HG02943 (cell line): ENCODE measurements around the gene RAP1GAP2.
"Not testable (repeated sequence)": the region's sequence is repeated elsewhere in the genome, so short reads cannot be mapped to it uniquely, and the experiment has no call there.

Experiments used
- ATAC-seq: cut with Tn5 transposase; IDR thresholded peaks from one replicate; pipeline ENCODE4 v1.9.1; 2021; ENCODE audit warnings: mild to moderate bottlenecking, low read depth, moderate library complexity; ENCODE audit not compliant: unreplicated experiment

RAP1GAP2 gene

DNA sequence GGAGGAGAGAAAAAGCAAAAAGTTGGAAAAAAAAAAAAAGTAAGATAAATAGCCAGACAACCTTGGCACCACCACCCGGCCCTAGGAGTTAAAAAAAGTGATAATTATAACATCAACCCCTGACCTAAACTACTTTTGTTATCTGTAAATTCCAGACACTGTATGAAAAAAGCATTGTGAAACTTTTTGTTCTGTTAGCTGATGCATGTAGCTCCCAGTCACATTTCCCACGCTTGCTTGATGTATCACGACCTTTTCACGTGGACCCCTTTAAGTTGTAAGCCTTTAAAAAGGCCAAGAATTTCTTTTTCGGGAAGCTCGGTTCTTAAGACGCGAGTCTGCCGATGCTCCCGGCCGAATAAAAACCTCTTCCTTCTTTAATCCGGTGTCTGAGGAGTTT lies 10.9 kb upstream of the RAP1GAP2 start:
- not testable (repeated sequence) for ATAC-seq

DNA sequence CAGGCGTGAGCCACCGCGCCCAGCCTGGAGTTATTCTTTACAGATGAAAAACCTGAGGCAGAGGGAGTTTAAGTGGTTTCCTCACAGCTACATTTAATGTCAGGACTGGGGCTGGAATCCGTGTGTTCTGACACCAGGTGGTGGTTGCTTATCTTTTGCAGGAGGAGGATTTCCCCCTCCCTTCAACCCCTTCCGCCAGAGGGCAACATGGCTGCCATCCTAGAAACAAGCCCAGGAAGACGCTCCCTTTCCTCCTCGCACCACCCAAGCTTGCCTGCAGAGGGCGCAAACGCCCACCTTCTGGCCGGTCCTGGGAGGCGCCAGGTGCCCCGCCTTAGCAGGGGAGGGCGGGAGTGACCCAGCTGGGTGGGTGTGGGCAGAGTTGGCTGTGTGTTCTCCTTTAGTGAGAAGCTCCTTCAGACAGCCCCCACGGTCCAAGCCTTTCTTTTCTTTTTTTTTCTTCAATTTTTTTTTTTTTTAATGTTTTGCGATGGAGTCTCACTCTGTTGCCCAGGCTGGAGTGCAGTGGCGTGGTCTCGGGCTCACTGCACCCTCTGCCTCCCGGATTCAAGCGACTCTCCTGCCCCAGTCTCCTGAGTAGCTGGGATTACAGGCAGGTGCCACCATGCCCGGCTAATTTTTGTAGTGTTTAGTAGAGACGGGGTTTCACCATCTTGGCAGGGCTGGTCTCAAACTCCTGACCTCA lies 9.9 kb upstream of the RAP1GAP2 start:
- ATAC-seq: no peak

DNA sequence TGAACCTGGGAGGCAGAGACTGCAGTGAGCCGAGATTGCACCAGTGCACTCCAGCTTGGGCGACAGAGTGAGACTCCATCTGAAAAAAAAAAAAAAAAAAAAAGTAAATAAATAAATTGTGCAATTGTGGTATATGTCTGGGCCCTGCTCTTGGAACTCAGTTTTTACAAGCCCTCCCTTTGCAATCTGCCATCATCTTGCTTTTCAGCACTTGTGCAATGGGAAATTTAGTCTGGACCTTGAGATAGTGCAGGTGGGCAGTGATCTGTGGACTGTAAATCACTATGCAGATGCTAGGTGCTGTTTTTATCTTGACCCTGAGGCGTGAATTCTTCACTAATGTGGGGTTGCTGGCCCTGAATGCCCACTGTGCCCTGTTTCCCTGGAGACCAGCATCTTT lies 6.5 kb upstream of the RAP1GAP2 start:
- ATAC-seq: no peak

DNA sequence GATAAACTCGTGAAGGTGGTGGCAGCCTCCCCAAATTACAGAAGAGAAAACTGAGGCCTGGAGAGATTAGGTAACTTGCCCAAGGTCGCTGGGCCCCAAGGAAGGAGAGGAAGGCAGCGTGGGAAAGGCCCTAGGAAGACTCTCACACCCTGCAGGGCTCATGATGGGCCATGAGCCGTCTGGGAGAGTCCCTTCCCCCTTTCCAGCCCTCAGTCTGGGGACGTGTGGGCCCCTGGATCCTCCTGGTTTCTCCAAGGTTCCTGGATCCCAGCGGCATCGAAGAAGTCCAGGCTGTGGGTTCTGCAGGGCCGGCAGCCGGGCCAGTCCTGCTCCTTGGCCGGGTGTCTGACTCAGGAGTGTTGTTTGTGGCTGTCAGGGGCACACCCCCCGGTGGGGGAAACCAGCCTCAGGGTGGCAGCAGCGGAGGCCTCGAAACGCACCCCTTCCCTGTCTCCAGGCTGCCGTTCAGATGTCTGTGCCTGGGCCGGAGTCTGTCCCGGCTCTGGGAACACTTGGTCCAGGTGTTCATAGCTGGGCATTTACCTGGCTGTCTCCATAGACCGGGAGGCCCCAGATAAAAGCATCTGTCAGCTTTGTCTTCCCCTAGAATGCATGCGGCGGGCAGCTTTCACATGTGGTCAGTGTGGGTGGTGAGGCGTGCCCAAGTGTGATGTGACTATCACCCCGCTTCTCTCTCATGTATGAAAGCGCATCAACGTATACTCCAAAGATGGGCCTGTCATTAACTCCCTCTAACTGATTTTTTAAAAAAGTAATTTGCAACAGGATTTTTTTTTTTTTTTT lies 3.7 kb upstream of the RAP1GAP2 start:
- ATAC-seq: no peak

DNA sequence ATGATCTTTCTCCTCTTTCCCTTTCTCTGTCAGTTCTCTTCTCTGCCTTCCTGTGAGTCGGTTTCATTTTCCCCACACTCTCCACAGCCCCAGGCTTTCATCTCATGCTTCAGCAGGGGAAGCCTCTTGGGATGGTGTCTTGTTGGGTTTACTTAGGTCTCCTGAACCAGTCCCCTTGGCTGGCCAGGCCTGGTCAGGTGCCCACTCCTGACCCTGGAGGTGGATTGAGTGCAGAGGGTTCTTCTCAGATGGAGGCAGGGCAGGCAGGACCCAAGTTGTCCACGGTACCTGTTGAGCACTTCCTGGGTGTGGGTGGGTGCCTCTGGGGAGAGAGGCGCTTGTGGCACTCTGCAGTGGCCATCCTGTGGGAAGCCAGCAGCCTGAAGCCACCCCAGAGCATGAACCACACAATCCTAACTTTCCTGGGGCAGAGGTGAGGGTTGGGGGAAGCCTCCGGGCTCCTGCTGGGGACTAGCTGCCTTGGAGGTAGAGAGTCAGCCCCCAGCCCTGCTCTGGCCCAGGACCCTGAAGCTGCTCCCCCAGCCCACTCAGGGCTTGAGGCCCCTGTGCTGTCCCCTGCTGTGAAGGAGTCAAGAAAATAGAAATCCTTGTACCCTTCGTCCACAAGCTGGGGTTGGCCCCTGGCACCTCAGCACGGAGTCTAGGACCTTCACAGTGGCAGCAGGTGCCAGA lies 2.0 kb upstream of the RAP1GAP2 start:
- ATAC-seq: no peak

DNA sequence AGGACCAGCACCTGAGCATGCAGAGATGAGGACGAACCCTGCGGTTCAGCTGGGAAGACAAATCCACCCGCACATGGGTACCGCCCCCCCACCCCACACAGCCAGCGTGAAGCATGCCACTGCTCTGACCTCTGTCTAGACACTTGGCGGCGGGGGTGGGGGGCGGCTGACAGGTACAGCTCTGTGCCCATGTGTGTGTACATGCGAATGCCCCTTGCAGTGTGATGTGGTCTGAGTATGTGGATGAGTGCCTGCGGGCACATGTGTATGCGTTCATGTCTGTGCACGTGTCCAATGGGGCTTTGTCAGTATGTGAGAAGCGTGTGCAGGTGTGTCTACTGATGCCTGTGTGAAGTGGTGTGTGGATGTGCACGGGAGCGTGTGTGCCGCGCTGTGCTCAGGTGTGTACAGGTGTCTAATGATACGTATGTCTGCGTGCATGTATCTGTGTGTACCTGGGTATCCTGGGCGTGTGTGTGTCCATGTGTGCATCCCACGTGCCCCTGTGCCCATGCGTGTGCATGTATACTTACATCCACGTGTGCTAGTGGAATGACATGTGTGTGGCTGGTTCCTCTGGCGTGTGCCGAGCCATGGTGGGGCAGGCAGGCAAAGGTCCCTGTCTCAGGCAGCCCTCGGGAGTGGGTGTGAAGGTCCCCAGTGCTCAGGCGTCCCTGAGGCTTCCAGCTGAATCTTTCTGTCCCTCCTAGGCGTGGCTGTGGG lies 636 bp upstream of the RAP1GAP2 start:
- no peak for ATAC-seq

DNA sequence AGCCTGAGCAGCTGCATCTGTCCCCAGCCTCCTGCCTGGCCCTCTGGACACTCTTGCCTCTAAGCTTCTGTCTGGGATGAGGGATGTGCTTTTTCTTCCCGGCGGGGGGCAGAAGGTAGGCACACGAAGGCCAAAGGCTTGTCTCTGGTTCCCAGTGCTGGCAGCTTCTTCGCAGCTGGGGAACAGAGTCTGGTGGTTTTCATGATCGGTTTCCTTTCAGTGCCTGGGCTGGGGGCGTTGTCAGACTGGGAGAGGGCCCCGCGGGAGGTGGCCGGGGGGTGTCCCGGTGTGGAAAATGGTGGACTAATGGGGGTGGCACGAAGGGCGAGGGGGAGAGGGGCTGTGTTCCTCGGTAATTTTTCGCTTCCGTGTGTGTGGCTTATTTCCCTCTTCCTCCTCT lies 988 bp downstream of the RAP1GAP2 start:
- ATAC-seq: no peak

DNA sequence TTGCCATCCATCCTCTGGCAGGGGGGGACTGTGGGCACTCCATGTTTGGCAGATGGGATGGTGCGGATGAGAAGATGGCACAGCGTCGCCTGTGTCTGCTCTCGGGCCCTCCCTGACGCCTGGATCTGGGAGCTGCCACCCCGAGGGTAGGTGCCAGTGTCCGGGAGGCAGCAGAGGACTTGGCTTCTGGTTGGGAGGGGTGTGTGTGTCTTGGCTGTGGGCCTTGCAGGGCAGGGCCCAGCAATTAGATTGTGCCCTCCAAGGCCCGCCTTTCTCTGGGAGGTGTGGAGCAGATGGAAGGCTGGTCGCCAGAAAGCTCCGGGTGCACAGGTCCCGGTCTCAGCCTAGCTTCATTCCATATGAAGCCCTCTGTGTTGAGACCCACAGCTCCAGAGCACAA lies 1.4 kb downstream of the RAP1GAP2 start:
- no peak for ATAC-seq

DNA sequence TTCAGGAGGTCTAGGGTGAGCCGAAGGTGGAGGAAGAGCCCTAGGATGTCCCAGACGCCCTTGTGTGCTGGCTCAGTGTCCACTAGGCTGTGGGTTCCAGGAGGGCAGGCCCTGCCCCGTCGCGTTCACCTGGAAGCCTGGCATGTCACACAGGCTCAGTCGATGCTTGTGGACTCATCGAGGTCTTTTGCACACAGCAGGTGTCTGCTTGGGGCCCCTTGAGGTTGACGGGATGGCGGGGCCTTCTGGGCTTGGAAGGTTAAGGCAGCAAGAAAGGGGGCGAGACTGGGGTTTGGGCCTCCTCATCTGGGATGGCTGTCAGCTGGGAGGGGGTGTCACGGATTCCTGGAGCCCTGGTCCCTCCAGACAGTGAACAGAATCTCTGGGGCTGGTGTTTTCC lies 1.9 kb downstream of the RAP1GAP2 start:
- no peak for ATAC-seq

DNA sequence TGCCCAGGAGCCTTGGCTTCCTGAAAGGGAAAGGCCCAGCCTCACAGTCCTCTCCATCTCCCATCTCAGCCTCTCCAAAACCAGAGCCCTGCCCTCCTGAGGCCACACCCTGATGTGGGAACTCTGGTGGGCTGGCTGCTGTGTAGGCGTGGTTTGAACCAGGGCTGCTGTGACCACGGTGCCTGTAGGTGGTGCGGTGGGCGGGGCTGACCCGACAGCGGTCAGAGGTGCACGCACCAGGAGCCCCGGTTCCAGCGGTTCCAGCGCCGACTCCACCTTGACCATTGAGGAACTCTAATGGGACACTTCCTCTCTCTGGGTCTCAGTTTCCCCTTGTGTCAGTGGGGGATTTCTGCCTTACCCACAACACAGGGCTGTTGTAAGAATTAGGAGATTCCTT lies 2.4 kb downstream of the RAP1GAP2 start:
- ATAC-seq: no peak

DNA sequence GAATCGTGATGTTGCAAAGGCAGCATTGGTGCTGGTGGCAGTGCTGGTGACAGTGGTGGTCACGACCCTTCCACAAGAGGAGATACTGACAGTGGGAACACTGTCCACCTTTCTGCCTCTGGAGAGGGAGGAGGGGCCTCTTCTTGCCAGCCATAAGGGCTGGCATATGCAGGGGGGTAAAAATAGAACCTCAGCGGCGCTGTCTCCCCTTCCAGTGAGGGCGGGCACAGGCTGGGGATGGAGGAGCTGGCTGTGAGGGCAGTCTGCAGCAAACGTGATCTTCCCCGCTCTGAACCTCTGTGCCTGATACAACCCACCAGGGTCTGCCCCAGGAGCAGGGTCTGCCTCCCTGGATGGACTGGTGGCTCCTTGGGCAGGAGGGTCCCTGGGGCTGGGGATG lies 3.4 kb downstream of the RAP1GAP2 start:
- no peak for ATAC-seq

DNA sequence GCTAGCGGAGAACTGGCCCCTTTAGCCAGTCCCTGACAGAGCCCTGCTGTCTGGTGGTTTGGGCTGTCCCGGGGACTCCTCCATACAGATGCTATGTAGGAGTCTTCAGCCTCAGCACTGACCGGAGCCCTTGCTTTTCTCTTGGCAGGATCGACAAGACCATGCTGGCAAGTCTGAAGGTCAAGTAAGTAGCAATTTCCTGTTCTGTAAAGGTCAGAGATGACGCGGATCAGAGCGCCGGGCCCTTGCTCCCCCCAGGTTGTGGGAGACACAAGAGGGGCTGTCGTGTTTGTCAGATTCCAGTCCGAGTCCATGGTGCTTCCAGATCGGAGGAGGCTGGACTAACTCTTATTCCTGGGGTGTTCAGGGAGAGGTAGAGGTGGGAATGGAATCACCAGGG lies 4.1 kb downstream of the RAP1GAP2 start:
- no peak for ATAC-seq

DNA sequence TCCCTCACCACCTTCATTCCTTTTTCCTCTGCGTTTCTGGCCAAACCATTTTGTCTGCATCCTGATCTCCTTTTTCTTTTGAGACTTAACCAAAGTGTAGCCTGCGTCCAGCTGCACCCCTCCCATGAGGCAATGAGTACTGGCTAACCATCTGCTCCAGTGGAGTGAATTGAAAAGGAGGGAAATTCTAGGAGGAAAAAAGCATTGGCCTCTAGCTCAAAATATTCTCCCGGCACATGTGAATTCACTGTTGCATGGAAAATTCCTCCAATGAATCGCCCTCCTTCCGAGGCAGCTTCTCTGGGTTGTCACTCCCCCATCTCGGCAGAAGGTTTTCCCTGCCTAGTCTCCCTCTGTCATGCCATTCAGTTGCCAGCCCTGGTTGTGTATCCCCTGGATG lies 5.6 kb downstream of the RAP1GAP2 start:
- ATAC-seq: no peak

DNA sequence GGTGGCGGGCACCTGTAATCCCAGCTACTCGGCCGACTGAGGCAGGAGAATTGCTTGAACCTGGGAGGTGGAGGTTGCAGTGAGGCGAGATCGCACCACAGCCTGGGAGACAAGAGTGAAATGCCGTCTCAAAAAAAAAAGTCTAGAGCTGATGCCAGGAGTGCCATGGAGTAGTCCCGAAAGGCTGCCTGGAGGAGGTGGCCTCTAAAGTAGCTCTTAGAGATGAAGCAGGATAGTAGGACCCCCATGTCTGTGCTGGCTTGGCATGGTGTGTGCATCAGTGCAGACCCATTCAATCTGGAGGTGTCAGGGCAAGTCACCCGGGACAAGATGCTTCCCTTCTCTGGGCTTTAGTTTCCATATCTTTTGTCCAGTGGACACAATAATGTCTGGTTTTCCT lies 6.3 kb downstream of the RAP1GAP2 start:
- no peak for ATAC-seq

DNA sequence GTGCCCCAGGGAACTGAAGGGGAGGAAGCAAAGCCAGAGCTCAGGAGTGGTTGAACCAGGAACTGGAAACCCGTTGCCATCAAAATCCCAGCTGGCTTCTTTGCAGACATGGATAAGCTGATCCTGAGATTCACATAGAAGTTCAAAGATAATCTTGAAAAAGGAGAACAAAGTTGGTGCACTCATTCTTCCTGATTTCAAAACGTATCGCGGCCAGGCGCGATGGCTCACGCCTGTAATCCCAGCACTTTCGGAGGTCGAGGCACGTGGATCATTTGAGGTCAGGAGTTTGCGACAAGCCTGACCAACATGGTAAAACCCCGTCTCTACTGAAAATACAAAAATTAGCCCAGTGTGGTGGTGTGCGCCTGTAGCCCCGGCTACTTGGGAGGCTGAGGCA lies 7.1 kb downstream of the RAP1GAP2 start:
- no peak for ATAC-seq

DNA sequence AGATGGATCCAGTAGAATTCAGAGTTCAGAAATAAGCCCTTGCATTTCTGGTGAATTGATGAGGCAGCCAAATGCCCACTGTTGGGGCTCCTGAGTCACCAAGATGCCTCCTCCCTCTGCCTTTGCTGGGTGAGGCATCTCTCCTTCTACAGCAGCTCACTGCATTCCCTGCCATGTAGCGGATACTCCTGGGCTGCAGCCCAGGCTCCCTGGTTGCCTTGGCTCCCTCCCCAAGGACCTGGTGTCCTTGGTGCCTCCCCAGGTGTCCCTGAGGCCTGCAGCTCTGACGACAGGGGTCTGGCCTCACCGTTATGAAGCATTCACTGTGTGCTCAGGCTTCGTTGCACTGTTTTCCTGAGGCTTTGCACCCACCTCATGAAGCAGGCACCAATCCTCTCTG lies 7.7 kb downstream of the RAP1GAP2 start:
- no peak for ATAC-seq

DNA sequence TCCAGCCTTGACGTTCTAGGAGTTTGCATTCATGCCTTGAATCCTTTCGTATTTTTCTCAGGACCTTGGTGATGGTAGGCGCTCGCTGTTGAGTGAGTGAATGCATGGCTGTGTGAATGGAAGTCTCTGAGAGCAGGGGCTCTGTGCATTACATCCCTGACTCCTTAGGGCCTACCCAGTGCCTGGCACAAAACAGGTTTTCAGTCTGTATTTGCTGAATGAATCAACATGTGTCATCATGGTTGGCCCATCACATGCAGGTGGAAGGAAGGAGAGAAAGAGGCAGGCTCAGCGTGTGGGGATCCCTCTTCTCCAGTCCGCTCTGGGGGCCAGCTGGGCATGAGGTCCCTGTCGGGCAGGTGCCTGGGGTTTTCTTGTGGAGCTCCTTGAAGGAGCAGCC lies 8.7 kb downstream of the RAP1GAP2 start:
- no peak for ATAC-seq

DNA sequence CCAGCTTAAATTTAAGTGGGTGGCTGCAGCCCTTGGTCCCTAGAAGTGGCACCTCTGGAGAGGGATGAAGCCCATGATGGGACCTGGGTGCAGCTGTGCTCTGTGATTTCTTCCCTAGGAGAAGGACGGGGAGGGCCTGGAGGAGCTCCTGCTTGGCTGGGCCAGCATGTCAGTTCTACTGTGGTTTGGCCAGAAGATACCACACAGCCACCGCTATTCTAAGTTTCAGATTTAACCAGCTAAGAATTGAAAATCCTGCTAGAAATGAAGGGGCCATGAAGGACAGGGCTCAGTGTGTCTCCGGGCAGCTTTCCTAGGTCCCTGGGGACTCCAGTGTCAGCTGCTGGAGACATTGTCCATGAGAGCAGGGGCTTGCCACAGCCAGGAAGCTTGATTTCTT lies 9.7 kb downstream of the RAP1GAP2 start:
- no peak for ATAC-seq

DNA sequence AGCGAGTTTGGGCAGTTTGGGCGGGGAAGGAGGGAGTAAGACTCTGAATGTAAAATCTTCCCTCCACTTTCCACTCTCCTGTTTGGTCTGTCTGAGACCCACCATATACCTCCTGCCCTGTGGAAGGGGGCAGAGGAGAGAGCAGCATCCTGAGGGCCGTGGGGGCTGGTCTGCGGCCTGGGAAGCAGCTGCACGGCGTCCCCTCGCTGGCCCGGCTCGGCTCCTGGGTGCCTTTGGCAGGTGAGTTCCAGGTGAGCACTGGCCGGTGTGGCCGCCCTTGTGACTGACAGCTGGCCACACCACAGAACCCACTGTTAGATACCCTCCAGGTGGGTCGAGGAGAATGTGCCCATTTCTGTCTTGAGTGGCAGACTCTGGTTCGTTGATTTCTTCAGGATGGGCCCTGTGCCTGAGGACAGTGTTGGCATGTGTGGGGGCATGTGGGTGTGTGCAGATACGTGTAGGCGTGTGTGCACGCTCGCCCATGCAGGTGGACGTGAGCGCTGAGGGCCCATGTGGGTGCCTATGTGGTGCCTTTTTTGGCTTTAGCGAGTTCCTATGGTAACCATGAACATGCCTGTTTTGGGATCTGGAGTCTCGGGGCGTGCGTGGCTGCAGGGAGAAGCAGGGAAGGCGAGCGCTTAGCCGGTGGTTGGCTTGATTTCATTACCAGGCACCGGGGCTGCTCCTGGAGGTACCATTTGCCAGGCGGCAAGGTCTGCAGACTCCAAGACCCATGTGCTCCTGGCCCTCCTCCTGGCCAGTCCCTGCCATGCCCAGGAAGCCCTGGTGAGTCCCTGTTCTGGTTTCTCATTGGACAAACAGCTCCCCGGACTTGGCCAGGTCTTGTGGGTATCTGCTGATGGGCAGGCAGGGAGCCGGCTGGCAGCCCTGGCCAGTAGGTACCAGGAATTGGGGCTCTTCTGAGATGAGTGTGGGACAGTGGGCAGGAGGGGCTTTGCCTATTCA lies 12.4 kb downstream of the RAP1GAP2 start:
- ATAC-seq: no peak

DNA sequence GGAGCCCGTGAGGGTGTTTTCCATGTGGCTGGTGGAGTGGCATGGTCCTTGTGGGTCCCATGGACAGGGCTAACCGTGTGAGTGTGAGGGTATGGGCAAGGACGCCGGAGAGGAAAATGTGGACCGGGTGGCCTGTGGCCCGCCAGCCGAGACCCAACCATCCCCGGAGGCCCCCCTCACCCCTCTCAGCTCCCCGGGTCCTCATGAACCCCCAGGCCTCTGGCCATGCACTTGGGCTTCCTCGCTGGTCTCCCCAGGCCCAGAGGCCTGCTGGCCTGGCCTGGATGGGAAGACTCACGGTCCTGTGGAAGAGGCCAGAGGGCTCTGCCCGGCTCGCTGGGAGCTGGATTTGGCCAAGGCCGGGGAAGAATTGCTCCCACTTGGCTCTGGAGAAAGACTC lies 13.1 kb downstream of the RAP1GAP2 start:
- ATAC-seq: no peak
